ENCODE data around the gene PPIP5K1.

DNA sequence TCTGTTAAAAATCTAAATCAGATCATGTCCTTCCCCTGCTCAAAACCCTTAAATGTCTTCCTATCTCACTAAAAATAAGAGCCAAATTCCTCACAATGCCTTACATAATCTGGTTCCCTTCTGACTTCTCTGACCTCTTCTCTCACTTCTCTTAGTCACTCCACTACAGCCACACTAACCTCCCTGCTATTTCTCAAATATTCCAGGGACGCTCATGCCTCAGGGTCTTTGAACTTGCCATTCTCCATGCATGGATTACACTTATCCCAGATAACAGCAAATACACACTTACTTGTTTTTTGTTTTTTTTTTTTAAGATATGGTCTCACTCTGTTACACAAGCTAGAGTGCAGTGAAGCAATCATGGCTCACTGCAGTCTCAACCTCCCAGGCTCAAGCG, 105.6 kb downstream of the PPIP5K1 start:
- TF ChIP-seq GATA2 (IDR thresholded peaks at IDR 0.05; ENCODE audit: low read depth, low read length) (no peak), GATA3 (IDR thresholded peaks at IDR 0.05; ENCODE audit: low read depth, low read length) (no peak)

All from SH-SY5Y (cell line).